NCI-H1092 (cell line): Measurements from ENCODE around the gene SBNO2.

Source experiments
- DNase-seq: peaks from one replicate; lab custom pipeline; 2025; lab: John Stamatoyannopoulos, UW

The SBNO2 gene

DNA sequence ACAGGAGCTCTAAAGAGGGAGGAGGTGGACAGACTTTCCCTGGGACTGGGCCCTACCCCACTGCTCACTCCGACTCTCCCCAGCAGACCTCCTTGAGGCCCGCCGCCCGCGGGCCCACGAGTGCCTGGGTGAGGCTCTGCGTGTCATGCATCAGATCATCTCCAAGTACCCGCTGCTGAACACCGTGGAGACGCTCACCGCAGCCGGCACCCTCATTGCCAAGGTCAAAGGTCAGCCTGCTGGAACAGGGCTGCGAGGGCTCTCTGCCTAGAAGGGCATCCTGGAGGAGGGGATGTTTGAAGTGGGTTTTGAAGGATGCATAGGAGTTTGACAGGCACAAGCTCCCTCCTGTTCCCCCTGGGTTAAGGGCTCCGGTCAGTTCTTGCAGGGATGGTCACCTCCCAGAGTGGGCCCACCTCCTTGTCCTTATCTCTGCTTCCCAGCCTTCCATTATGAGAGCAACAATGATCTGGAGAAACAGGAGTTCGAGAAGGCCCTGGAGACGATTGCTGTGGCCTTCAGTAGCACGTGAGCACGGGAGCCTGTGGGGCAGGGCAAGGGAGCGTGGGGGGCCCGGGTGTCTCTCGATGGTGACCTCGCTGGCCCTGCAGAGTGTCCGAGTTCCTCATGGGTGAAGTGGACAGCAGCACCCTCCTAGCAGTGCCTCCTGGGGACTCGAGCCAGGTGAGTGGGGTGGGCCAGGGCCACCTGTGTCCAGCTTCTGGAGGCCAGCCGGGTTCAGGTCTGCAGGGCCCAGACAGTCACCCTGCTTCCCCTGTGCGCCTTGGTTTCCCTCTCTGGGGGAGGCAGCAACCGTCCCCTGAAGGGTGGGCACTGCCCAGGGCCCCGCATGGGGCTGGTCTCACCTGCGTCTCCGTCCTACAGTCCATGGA lies 100.8 kb downstream of the SBNO2 start:
- DNase-seq = no peak

DNA sequence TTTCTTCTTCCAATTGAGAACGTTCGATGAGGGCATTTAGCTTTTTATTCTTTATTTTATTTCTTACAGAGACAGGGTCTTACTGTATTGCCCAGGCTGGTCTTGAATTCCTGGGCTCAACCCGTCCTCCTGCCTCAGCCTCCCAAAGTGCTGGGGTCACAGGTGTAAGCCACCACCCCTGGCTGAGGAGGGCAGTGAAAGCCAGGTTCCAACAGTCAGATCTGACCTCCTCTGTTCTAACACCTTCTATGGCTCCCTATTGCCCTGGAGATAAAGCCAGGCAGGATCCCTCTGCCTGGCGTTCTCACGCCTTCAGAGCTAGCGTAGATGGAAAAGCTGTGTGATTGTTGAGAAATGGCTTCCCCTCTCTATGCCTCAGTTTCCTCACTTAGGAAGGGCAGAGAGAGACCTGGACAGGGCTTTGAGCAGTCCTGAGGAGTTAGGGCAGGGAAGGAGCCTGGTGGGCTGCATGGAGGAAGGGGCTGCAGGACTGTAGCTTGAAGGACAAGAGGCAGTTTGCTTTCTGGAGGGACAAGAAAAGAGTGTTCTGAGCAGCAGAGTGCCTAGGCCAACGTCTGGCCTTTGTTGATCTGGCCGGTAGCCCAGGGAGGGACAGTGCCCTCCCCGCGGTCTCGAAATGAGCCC lies 101.6 kb downstream of the SBNO2 start:
- no peak for DNase-seq

DNA sequence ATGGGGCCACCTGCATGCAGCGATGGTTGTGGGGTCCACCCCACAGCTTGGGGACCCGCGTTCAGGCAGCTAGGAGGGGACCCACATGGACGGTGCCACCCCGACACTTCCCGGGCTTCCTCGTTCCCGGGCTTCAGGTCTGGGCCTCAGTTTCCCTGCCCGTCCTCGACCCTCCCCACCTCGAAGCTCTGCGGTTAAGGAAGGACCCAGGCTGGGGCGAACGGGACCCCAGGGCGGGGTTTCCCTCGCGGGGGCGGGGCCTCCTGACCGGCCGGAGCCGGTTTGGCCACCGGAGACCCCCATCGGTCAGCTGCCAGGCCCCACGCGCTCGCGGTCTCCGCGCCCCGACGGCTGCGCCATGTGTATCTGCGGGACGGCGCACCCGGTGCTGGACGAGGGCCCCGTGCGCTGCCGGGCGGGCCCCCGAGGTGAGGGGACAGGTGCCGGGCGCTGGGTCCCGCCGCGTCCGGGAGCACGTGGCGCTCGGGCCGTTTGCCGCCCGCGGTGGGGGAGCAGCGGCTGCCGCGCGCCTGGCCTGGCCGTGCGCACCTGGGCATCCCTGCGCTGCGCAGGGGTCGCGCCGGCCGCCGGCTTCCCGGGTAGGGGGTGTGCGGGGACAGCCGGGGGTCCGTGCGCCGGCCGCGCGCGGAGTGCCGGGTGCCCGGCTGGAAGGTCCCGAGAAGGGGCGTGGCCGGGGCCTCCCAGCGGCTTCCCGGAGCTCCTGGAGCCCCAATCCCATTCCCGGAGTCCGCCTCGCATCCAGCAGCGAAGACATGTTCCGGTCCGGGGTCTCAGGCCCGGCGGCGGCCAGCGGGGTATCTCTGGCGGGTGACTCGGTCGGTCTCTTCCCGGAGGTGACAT lies 102.9 kb downstream of the SBNO2 start:
- no peak for DNase-seq

DNA sequence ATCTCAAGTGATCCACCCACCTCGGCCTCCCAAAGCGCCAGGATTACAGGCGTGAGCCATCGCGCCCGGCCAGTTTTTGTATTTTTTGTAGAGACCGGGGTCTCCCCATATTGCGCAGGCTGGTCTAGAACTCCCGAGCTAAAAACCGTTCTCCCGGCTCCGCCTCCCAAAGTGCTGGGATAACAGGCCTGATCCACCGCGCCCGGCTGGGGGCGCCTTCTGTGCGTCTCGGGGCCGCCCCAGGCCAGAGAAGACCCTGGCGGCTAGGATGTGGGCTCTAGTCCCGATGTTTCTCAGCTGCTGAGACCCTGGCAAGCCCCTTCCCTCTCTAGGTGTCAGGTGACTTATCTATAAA lies 103.5 kb downstream of the SBNO2 start:
- DNase-seq = no peak

DNA sequence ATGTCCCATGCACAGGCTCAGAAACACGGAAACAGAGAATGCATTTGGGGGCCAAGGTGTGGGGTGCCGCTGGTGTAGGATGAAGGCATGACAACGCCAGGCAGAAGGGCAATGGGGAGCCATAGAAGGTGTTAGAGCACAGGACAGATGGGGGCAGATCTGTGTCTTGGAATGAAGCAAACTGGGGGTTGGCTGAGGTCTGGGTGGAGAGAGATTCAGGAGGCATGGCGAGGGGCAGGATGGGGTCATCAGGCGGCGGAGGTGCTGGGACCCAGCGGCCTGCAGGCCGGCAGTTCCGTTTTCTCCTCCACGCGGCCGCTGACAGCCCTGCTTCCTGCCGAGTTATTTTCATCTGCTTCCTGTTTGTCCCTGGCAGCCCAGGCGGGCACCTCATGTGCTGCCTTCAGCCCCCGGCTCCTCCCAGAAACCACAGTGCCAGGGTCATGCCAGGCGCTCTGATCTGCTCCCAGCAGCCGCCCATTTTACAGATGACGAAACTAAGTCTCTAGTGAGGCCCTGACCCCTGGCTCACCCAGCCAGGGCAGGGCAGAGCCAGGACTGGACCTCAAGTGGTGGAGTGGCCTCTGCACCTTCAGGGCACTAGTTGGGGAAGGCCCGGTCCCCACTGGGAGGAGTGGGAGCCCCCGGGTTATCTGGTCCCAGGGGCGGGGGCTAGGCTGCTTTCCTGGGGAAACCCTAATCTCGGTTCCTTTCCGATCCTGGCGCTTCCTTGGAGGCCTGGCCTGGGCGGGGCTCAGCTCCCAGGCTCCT lies 104.9 kb downstream of the SBNO2 start:
- DNase-seq = no peak

DNA sequence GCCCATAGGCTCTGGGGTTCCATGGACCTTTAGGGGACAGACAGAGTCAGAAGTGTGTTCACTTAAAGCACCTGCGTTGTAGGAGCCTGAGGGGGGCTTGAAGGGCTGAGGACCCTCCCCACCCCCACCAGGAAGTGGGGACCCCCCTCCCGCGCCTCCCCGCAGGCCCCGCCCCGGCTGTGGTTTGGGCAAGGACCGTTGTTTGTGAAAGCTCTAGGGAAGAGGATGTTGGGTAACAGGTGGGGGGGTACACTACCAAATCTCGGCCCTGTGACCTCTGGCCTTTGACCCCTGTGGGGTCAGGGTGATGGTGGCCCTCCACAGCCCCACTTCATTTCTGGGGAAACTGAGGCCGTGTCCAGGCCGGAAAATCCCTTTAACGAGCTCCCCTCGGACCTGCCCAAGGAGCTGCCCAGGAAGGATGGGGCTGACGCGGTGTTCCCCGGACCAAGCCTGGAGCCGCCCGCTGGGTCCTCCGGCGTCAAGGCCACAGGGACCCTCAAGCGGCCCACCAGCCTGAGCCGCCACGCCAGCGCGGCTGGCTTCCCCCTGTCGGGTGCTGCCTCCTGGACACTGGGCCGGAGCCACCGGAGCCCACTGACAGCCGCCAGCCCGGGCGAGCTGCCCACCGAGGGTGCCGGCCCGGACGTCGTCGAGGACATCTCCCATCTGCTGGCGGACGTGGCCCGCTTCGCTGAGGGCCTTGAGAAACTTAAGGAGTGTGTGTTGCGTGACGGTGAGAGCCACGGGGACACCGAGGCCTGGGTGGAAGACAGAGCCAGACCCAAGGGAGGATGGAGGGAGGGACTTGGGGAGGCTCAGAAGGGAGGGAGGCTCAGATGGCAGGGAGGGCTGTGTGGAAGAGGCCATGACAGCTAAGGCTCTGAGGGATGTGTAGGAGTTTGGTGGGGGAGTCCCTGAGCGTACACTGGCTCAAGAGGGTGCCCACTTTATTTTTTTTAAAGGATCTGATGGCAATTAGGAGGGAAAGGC lies 105.8 kb downstream of the SBNO2 start:
- DNase-seq = no peak

DNA sequence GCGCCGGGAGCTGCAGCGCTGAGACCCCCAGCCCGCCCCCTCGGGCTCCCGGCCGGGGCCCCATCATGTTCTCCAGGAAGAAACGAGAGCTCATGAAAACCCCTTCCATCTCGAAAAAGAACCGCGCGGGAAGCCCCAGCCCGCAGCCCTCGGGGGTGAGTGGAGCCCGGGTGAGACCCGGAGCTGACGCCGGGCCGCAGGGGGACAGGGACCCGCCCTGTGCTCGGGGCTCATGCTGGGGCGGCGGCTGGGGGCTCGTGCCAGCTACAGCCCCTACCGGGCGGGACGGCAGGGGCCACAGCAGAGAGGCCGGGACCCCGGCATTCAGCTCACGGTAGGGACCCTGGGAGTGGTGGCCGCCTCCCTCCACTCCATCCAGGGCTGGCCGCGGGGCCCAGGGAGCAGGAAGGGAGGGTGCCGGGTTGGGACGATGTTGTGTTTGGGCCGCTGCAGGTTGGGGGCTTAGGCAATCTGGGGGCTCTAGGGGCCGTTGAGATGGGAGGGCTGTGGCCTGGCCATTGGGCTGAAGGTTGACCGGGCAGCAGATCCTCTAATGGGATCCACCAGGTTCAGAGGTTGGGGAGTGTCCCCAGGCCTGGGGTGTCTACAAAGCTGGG lies 106.6 kb downstream of the SBNO2 start:
- DNase-seq = no peak

DNA sequence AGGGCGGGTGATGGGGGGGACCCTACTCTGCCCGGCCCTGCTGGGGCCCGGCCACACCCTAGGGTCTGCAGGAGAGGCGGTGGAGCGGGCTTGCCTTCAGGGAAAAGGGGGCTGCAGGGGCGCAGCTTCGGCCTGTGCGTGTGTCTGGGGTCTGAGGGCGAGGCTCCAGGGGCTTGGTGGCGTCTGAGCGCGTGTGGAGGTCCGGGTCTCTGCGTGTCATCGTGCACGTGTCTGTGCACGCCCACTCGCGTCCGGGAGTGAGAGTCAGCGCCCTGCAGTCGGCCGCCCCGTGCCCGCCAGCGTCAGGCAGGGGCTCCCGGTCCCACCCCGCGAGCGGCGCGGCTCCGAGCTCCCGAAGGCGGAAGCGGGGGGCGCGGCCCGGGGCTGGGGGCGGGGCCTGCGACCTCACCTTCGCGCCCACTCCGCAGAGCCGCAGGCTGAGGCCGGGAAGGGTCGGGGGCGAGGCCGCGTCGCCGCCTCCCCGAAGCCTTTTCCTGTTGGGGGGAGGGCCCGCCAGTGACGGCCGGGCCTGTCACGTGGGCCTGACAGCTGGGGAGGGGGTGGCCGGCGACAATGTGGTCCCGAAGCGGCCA lies 107.2 kb downstream of the SBNO2 start, which contains the start of gene ARHGAP45:
TSS of gene ARHGAP45 (plus strand) at position 420 of the 593 bp plus-strand sequence. CDS start 239 bp downstream, outside the sequence.
- DNase-seq = no peak

DNA sequence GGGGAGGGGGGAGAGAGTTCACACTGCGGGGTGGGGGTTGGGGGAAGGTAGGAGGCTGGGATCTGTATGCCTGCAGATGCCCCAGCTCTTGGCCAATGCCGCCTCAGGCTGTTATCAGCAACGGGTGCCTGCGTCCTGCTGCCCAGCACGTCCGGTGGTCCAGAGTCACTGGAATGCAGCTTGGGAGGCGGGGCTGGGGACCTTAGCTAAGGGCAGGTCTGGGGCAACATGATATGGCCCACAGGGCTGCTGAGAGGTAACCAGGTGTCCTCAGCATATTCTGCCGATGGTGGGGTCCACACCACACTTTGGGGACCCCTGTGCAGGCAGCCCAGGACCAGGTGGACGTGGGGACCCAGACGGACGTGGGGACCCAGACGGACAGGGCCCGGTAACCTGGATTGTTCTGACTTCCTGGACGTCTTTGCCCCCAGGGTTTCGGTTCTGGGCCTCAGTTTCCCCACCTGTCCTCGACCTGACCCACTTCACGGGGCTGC lies 107.8 kb downstream of the SBNO2 start:
- no peak for DNase-seq

DNA sequence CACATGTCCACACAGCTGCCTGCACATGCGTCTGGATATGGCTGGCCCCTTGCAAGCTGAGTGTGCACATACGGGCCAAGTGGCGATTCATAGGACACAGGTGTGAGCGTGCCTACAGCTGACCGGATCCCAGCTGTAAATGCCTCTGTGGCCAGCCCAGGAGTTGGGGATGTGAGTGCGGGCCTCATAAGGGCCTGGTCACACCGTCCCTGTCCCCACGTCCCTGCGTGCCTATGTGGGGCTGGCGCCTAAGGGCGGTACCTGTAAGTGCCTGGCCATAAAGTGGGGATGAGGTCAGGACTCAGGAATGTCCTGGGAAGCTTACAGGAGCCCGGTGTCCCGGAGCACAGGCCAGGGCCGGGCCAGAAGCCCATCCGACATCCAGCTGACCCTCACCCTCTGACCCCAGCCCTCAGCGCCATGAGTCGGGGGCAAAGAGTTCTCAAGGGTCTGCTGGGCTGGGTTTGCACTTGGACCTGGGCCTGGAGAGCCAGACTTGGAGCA lies 108.4 kb downstream of the SBNO2 start:
- DNase-seq = no peak

DNA sequence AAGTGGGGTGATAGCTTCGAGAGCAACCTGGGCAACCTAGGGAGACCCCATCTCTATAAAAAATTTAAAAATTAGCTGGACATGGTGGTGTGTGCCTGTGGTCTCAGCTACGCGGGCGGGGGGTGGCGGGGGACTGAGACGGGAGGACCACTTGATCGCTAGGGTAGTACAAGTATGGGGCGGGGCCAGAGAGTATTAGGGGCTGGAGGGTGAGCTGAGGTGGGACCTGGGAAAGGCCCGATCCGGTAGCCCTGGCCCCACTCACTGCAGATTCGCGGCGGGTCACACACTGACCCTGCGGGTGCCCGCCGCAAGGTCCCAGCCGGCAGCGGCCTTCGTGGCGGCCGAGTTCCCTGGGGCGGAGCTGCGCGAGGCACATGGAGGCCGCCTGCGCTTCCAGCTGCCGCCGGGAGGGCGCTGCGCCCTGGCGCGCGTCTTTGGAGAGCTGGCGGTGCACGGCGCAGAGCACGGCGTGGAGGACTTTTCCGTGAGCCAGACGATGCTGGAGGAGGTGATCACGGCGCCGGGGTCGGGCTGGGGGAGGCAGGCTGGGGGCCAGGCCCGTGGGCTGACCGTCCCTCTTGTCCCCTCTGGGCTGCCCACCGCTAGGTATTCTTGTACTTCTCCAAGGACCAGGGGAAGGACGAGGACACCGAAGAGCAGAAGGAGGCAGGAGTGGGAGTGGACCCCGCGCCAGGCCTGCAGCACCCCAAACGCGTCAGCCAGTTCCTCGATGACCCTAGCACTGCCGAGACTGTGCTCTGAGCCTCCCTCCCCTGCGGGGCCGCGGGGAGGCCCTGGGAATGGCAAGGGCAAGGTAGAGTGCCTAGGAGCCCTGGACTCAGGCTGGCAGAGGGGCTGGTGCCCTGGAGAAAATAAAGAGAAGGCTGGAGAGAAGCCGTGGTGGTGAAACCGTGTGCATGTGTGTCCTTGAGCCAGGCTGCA lies 109.1 kb downstream of the SBNO2 start:
- DNase-seq = no peak

DNA sequence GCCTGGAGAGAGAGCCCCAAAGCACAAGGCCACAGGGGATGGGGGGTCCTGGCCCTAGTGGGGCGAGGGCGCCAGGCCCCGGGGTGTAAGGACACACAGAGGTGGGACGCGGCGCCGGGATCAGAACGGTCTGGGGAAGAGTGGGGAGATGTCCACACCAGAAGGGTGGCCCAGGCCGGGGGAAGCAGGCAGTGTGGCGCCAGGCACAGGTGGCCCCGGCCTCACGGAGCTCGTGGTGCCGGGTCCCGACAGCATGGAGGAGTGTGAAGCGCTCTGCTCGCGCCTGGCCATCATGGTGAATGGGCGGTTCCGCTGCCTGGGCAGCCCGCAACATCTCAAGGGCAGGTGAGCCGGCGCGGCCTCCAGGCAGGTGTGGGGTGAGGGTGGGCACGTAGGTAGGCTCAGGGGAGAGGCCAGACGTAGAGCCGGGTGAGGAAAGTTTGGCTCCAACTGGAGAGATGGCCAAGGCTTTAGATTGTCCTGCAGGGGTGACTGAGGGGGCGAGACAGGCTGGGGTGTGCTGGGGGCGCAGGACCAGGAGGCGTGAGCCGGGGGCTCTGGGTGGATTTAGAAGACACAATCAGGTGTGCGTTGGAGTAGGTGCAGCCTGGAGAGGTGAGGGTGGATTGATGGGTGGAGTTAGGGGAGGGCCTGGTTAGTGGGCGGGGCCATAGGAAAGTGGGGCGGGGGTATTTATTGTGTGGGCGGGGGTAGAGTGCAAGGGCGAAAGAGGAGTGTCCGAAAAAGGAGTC lies 110.0 kb downstream of the SBNO2 start:
- DNase-seq = no peak

DNA sequence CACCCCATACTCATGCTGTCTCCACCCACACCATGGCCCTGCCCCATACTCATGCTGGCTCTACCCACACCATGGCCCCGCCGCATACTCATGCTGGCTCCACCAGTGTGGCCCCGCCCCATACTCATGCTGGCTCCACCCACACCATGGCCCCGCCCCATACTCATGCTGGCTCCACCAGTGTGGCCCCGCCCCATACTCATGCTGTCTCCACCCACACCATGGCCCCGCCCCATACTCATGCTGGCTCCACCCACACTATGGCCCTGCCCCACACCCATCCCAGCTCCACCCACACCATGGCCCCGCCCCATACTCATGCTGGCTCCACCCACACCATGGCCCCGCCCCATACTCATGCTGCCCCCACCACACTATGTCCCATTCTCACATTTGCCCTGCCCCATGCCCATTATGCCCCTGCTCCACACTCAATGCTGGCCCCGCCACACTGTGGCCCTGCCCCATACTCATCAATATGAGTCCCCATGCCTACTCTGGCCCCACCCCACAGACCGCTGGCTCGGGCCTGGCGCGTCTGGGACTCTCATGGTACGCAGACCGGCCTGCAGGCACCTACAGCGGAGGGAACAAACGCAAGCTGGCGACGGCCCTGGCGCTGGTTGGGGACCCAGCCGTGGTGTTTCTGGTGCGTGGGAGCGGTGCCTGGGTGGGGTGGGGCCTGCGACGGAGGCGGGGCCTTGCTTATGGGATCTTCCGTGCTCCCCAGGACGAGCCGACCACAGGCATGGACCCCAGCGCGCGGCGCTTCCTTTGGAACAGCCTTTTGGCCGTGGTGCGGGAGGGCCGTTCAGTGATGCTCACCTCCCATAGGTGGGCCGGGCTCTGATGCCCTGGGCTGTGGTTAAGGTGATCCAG lies 110.8 kb downstream of the SBNO2 start:
- no peak for DNase-seq

DNA sequence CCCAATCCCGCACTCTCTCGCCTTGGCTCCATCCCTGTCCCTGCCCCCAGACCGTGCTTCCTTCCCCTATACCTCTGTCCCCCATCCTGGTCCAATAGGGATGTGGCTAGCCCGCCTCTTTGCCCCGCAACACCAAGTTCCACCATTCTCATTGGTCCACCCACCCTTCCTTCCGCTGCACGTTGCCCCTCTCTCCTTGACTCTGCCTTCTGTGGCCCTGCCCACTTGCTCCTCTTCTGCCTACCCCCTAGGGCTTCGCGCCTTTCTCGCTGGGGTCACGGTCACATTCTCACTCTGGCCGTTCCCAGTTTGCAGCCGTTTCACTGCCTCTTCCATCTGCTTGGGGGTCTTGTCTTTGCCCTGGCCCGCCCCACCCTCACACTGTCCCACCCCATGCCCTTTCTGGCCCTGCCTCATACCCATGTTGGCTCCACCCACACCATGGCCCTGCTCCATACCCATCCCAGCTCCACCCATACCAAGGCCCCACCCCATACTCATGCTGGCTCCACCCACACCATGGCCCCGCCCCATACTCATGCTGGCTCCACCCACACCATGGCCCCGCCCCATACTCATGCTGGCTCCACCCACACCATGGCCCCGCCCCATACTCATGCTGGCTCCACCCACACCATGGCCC lies 111.6 kb downstream of the SBNO2 start:
- DNase-seq = no peak

DNA sequence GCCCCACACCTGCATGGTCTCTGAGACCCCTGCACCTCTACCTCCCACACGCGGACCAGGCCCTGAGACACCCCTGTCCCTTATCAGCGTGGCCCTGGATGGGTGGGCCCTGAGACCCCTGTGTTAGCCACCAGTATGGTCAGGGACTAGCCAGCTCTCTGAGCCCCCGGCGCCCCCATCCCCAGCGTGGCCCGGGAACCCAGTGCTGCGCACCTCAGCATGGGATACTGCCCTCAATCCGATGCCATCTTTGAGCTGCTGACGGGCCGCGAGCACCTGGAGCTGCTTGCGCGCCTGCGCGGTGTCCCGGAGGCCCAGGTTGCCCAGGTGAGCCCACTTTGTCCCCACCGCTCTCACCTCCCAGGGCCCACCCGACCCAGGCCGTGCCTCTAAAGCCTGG lies 112.1 kb downstream of the SBNO2 start:
- no peak for DNase-seq

DNA sequence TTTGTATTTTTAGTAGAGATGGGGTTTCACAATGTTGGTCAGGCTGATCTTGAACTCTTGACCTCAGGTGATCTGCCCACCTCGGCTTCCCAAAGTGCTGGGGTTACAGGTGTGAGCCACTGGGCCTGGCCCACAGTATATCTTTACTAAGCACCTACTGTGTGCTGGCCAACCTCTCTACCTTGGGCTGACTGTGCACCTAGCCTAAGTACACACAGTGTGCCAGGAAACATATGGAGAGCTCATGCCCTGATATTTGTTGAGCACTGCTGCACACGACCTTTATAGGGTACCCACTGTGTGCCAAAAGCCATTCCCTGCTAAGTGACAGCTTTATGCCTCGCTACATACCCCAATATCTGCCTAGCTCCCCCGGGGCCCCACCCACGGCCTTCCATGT lies 113.4 kb downstream of the SBNO2 start:
- no peak for DNase-seq
